ENCODE data around the gene SEMA4B. TPM values are rescaled to one million over a fixed set of nuclear protein-coding genes. Genes with fewer than 3 reads are reported as not detected.

SEMA4B gene
- total and polyA plus RNA-seq, 10 donors: 16.4 to 90.0 (median 74.0) TPM

- Histone ChIP-seq H3K27ac (peak within 1 kb of the TSS; percentile 91 to 99 (median 98)), H3K36me3 (peaks cover 0 to 35% (median 11%) of the 10 kb centered on the region in 6 donors), H3K4me3 (peak within 1 kb of the TSS; percentile 56 to 93 (median 84)), H3K4me1 (peaks cover 44 to 62% (median 52%) of the 10 kb centered on the region in 6 donors), H3K27me3 (replicated peaks in 1 of 7) (no peaks in the 10 kb centered on the region), H3K9me3 (no peaks in the 10 kb centered on the region)
- DNase-seq: peak; percentile 98
- intact Hi-C loops (cut with DNase I; ENCODE audit: low total_unique reads): no loop called here
- 0 to 7% (median 0%) methylated on average over 26 to 59 of the region's 59 CpGs for WGBS, 5 donors
- TF ChIP-seq POLR2AphosphoS5 (IDR thresholded peaks at IDR 0.05) (peak; percentile 93 to 96 (median 94)), POLR2A (IDR thresholded peaks at IDR 0.05) (peak; percentile 42 to 62 (median 51))
- TF ChIP-seq, protein P1, sequence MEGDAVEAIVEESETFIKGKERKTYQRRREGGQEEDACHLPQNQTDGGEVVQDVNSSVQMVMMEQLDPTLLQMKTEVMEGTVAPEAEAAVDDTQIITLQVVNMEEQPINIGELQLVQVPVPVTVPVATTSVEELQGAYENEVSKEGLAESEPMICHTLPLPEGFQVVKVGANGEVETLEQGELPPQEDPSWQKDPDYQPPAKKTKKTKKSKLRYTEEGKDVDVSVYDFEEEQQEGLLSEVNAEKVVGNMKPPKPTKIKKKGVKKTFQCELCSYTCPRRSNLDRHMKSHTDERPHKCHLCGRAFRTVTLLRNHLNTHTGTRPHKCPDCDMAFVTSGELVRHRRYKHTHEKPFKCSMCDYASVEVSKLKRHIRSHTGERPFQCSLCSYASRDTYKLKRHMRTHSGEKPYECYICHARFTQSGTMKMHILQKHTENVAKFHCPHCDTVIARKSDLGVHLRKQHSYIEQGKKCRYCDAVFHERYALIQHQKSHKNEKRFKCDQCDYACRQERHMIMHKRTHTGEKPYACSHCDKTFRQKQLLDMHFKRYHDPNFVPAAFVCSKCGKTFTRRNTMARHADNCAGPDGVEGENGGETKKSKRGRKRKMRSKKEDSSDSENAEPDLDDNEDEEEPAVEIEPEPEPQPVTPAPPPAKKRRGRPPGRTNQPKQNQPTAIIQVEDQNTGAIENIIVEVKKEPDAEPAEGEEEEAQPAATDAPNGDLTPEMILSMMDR (IDR thresholded peaks at IDR 0.05 in 8 of 11, conservative IDR thresholded peaks at IDR 0.05 in 3 of 11): peak in 3 of 11 experiments; percentile 8 to 31 (median 9)
These were observed 64.3 kb downstream of the SEMA4B start, which contains the start of gene NGRN for GRCh38 chr15:90265271-90266060. TSS of gene NGRN (plus strand) at chr15:90265672. CDS start at chr15:90265713, 41 bp downstream.

- 0 to 1% (median 1%) methylated on average over 16 of the region's 16 CpGs for WGBS, 5 donors
- intact Hi-C loops (cut with DNase I; ENCODE audit: low total_unique reads): no loop called here
- H3K9me3 ChIP-seq: no peaks in the 10 kb centered on the region
- TF ChIP-seq, protein P1 (IDR thresholded peaks at IDR 0.05 in 8 of 11, conservative IDR thresholded peaks at IDR 0.05 in 3 of 11): no peak
- TF ChIP-seq POLR2A (IDR thresholded peaks at IDR 0.05) (no peak), POLR2AphosphoS5 (IDR thresholded peaks at IDR 0.05) (no peak)
- peaks cover 45 to 68% (median 56%) of the 10 kb centered on the region in 6 donors for H3K4me1 ChIP-seq
- peak overlapping the region; percentile 91 to 99 (median 98) for H3K27ac ChIP-seq
- peaks cover 0 to 41% (median 16%) of the 10 kb centered on the region in 6 donors for H3K36me3 ChIP-seq
- peak overlapping the region; percentile 56 to 93 (median 84) for H3K4me3 ChIP-seq
- peak; percentile 77 for DNase-seq
- H3K27me3 ChIP-seq (replicated peaks in 1 of 7): no peaks in the 10 kb centered on the region
These were observed 64.9 kb downstream of the SEMA4B start for GRCh38 chr15:90266061-90266431.

- peak; percentile 63 for DNase-seq
- H3K4me1 ChIP-seq: peaks cover 45 to 72% (median 60%) of the 10 kb centered on the region in 6 donors
- H3K36me3 ChIP-seq: peaks cover 0 to 46% (median 20%) of the 10 kb centered on the region in 6 donors
- WGBS, 5 donors: 12 to 27% (median 20%) methylated on average over 15 of the region's 15 CpGs
- TF ChIP-seq, protein P1 (IDR thresholded peaks at IDR 0.05 in 8 of 11, conservative IDR thresholded peaks at IDR 0.05 in 3 of 11): no peak
- TF ChIP-seq POLR2A (IDR thresholded peaks at IDR 0.05) (no peak), POLR2AphosphoS5 (IDR thresholded peaks at IDR 0.05) (no peak)
- no peaks in the 10 kb centered on the region for H3K27me3 ChIP-seq (replicated peaks in 1 of 7)
- H3K27ac ChIP-seq: peak overlapping the region; percentile 91 to 99 (median 98)
- no peaks in the 10 kb centered on the region for H3K9me3 ChIP-seq
- peak overlapping the region; percentile 56 to 93 (median 84) for H3K4me3 ChIP-seq
- intact Hi-C loops (cut with DNase I; ENCODE audit: low total_unique reads): no loop called here
These were observed 65.4 kb downstream of the SEMA4B start for GRCh38 chr15:90266485-90266884.

DNA sequence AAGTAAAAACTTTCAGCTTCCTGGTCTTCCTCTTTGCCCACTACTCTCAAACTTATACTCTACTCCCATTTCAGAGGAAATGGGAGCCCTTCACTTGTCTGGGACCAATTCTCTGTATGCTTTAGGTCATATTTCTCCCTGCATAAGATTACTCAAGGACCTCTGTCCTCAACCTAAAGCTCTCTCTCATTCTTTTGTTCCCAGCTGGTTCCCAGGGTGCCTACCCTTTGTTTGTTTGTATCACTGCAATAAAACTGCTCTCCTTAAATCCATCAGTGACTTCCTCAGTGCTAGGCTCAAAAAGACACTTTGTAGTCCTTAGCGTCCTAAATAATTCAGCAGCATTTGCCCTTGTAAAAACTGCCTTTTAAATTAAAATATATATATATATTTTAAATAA is 67.3 kb downstream of the SEMA4B start:
- no peak for TF ChIP-seq POLR2AphosphoS5 (IDR thresholded peaks at IDR 0.05)
- no peak for TF ChIP-seq POLR2A (IDR thresholded peaks at IDR 0.05)
- TF ChIP-seq, protein P1 (IDR thresholded peaks at IDR 0.05 in 8 of 11, conservative IDR thresholded peaks at IDR 0.05 in 3 of 11): no peak
- no peak for DNase-seq
- Histone ChIP-seq H3K4me1 (peaks cover 48 to 91% (median 68%) of the 10 kb centered on the region in 6 donors), H3K27ac (no peak overlapping the region), H3K36me3 (peaks cover 0 to 65% (median 34%) of the 10 kb centered on the region in 6 donors), H3K9me3 (no peaks in the 10 kb centered on the region), H3K4me3 (peak overlapping the region in 3 of 8 donors; percentile 66 to 91 (median 70)), H3K27me3 (replicated peaks in 1 of 7) (no peaks in the 10 kb centered on the region)
- intact Hi-C loops (cut with DNase I; ENCODE audit: low total_unique reads): no loop called here
- WGBS, 5 donors: 65 to 84% (median 70%) methylated on average over 1 of the region's 1 CpG
